Keratinocyte (primary cell): Measurements from ENCODE around the gene ANKS1A. TPM values are rescaled to one million over a fixed set of nuclear protein-coding genes. Genes with fewer than 3 reads are reported as not detected.

Experiments
- DNase-seq: peaks from one replicate; pipeline ENCODE4 v3.0.0-alpha.2; 2011; ENCODE audit warnings: low read depth, missing footprints, low spot score
- FAIRE-seq: peaks from 2 replicates; lab custom pipeline; 2011; peaks lifted over from hg19 to GRCh38; lab: Jason Lieb, UNC
- H2AFZ ChIP-seq: 2 replicates; pipeline ENCODE4 v1.6.0; 2012; ENCODE audit warnings: low read length, control low read depth, inconsistent platforms; ENCODE audit not compliant: control insufficient read depth
- H3K27ac ChIP-seq: 2 replicates; pipeline ENCODE4 v1.5.1; 2011; ENCODE audit warnings: low read length; ENCODE audit not compliant: control insufficient read depth, insufficient read depth
- H3K27me3 ChIP-seq: 3 replicates; pipeline ENCODE4 v1.6.0; 2011; ENCODE audit warnings: low read length; ENCODE audit not compliant: control insufficient read depth, insufficient read depth; ENCODE audit errors: extremely low read depth
- H3K36me3 ChIP-seq, 2 experiments: 2 replicates in 1 of 2; 3 replicates in 1 of 2; pipeline ENCODE4 v1.5.1; 2011; ENCODE audit warnings: low read length in 2 of 2, mild to moderate bottlenecking in 1 of 2; ENCODE audit not compliant: control insufficient read depth in 2 of 2, insufficient read depth in 2 of 2; ENCODE audit errors: extremely low read depth in 1 of 2
- H3K4me1 ChIP-seq: 3 replicates; pipeline ENCODE4 v1.5.1; 2011; ENCODE audit warnings: low read length; ENCODE audit not compliant: control insufficient read depth, insufficient read depth; ENCODE audit errors: extremely low read depth
- H3K4me2 ChIP-seq: 3 replicates; pipeline ENCODE4 v1.6.0; 2011; ENCODE audit warnings: low read depth, low read length; ENCODE audit not compliant: control insufficient read depth, insufficient read depth; ENCODE audit errors: extremely low read depth
- H3K4me3 ChIP-seq, 3 experiments: fragments of 200-600 bp in 1 of 3; sonication (generic) in 1 of 3; 2 replicates in 2 of 3; 3 replicates in 1 of 3; pipeline ENCODE4 v1.5.1; 2011 to 2016; ENCODE audit warnings: low read length in 3 of 3, mild to moderate bottlenecking in 3 of 3, control low read depth in 2 of 3, inconsistent platforms in 1 of 3, low read depth in 1 of 3, mixed read lengths in 1 of 3, mixed run types in 1 of 3, moderate library complexity in 1 of 3; ENCODE audit not compliant: control insufficient read depth in 2 of 3, insufficient read depth in 2 of 3; ENCODE audit errors: extremely low read depth in 1 of 3
- H3K79me2 ChIP-seq: 2 replicates; pipeline ENCODE4 v1.6.0; 2012; ENCODE audit warnings: low read length; ENCODE audit not compliant: control insufficient read depth, insufficient read depth
- H3K9ac ChIP-seq: 3 replicates; pipeline ENCODE4 v1.6.0; 2011; ENCODE audit warnings: low read length; ENCODE audit not compliant: control insufficient read depth, insufficient read depth; ENCODE audit errors: extremely low read depth
- H3K9me1 ChIP-seq: 3 replicates; pipeline ENCODE4 v1.6.0; 2011; ENCODE audit warnings: low read length; ENCODE audit not compliant: control insufficient read depth, insufficient read depth; ENCODE audit errors: extremely low read depth
- H3K9me3 ChIP-seq: 2 replicates; pipeline ENCODE4 v1.5.1; 2012; ENCODE audit warnings: low read depth, low read length; ENCODE audit not compliant: control insufficient read depth
- H4K20me1 ChIP-seq: 3 replicates; pipeline ENCODE4 v1.6.0; 2011; ENCODE audit warnings: low read length; ENCODE audit not compliant: control insufficient read depth, insufficient read depth; ENCODE audit errors: extremely low read depth
- EZH2 ChIP-seq: IDR thresholded peaks from one replicate; pipeline ENCODE4 v1.6.1; 2012; ENCODE audit warnings: inconsistent platforms, mild to moderate bottlenecking, low read length, moderate library complexity
- dilution Hi-C: fragments of 300-500 bp; cut with MboI; formaldehyde crosslinking; loops from one replicate; pipeline ENCODE4 v1.7.0; 2020; ENCODE audit warnings: low sequenced_read_pairs; ENCODE audit not compliant: extremely low pct_ligation_motif_present
- polyA plus RNA-seq, 5 experiments: library from polyadenylated mRNA; depleted of rRNA in 3 of 5; stranded (reverse) in 3 of 5; stranded (forward) in 1 of 5; unstranded in 1 of 5; fragments of >200 nt; gene quantifications; 1 replicate in 1 of 5; 2 replicates in 3 of 5; 3 replicates in 1 of 5; pipeline versions ENCODE4 v1.2.1 to v1.2.3, GENCODE V29; 2011 to 2012; ENCODE audit warnings: missing spikeins in 2 of 5, low read depth in 1 of 5, low replicate concordance in 1 of 5
- TF ChIP-seq, protein P1 (sequence below), 3 experiments: IDR thresholded peaks in 1 of 3; conservative IDR thresholded peaks in 1 of 3; optimal IDR thresholded peaks in 1 of 3; 2 replicates in 2 of 3; 3 replicates in 1 of 3; pipeline versions ENCODE3 to v1.5.1; 2011; ENCODE audit warnings: low read length in 3 of 3, mild to moderate bottlenecking in 3 of 3, moderate library complexity in 2 of 3, control low read depth in 1 of 3, inconsistent platforms in 1 of 3; ENCODE audit not compliant: insufficient read depth in 2 of 3; ENCODE audit errors: extremely low read depth in 1 of 3

The ANKS1A gene
- polyA plus RNA-seq, 1 donor (not counting 4 experiments of a cell fraction or from before 2014, with no cell fraction given): 8.6 TPM

DNA sequence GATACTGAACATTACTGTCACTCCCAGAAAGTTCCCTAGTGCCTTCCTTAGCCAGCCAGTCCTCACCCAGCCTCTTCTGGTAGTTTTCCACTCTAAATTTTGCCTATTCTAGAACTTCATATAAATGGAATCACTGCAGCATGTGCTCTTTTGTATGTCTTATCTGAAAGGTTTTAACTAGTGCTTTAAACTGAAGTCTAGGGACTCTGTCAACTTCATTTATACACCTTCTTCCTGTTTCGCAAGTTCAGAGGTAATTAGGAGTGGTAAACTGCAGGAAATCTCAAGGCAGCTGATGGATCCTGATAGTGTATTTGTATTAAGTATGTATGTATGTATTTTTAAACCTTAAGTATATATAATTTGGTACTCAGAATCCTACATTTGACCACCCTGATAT lies 157.8 kb downstream of the ANKS1A start:
- TF ChIP-seq, protein P1, sequence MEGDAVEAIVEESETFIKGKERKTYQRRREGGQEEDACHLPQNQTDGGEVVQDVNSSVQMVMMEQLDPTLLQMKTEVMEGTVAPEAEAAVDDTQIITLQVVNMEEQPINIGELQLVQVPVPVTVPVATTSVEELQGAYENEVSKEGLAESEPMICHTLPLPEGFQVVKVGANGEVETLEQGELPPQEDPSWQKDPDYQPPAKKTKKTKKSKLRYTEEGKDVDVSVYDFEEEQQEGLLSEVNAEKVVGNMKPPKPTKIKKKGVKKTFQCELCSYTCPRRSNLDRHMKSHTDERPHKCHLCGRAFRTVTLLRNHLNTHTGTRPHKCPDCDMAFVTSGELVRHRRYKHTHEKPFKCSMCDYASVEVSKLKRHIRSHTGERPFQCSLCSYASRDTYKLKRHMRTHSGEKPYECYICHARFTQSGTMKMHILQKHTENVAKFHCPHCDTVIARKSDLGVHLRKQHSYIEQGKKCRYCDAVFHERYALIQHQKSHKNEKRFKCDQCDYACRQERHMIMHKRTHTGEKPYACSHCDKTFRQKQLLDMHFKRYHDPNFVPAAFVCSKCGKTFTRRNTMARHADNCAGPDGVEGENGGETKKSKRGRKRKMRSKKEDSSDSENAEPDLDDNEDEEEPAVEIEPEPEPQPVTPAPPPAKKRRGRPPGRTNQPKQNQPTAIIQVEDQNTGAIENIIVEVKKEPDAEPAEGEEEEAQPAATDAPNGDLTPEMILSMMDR (optimal IDR thresholded peaks at IDR 0.05 in 1 of 3, IDR thresholded peaks at IDR 0.05 in 1 of 3, conservative IDR thresholded peaks at IDR 0.05 in 1 of 3; ENCODE audit: extremely low read depth in 1 of 3, insufficient read depth in 2 of 3, low read length in 3 of 3): no peak
- TF ChIP-seq EZH2: no peak
- FAIRE-seq: no peak

DNA sequence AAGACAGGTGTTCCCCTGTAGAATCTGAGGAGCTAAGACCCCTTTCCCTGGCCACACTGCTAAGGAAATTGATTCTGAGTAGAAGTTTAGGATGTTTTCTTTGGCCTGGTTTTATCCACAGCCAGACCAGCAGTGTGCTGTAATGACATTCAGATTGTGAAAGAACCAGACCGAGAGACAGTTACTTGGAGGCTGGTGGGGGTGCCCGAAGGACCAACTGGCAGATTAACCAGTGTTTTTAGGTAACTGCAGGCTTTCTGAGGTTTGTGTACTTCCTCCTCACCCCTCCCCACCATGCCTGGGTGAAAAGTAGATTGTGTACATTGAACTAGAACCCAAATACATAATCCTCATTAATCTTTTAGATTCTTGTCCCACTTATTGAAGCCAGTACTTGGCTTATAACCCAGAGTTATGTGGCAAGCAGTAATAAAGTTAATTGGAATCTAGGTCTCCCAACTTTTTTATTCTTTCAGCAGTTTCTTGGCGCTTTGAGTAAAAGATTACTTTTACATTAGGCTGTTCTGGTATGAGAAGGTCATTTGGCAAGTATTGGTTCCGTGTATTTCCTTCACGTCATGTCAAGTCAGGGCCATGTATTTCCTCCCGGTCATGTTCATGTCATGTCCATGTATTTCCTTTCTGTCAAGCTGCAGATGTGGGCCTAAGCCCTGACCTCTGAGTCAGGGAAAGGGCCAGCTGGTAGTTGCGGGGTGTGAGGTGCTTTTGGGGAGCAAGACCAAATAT lies 158.4 kb downstream of the ANKS1A start:
- FAIRE-seq (no peak), DNase-seq (no peak)
- Histone ChIP-seq H3K36me3 (peaks cover 2 to 3% of the 10 kb centered on the region in 2 experiments), H3K4me3 (no peak overlapping the region), H3K9ac (no peak overlapping the region), H3K9me3 (no peaks in the 10 kb centered on the region), H2AFZ (no peak overlapping the region), H3K4me1 (peaks cover 24% of the 10 kb centered on the region), H3K9me1 (no peaks in the 10 kb centered on the region), H3K27ac (no peak overlapping the region), H4K20me1 (no peaks in the 10 kb centered on the region), H3K27me3 (no peaks in the 10 kb centered on the region), H3K4me2 (no peak overlapping the region), H3K79me2 (no peaks in the 10 kb centered on the region)
- no peak for TF ChIP-seq EZH2
- TF ChIP-seq, protein P1 (optimal IDR thresholded peaks at IDR 0.05 in 1 of 3, IDR thresholded peaks at IDR 0.05 in 1 of 3, conservative IDR thresholded peaks at IDR 0.05 in 1 of 3; ENCODE audit: extremely low read depth in 1 of 3, insufficient read depth in 2 of 3, low read length in 3 of 3): no peak
- dilution Hi-C loops: no loop called here

More for the DNA sequence above, 157.8 kb downstream of the ANKS1A start:
- H3K79me2 ChIP-seq: no peaks in the 10 kb centered on the region
- H4K20me1 ChIP-seq: no peaks in the 10 kb centered on the region
- H3K27ac ChIP-seq: no peak overlapping the region
- peaks cover 2 to 4% of the 10 kb centered on the region in 2 experiments for H3K36me3 ChIP-seq
- H3K4me3 ChIP-seq: no peak overlapping the region
- no peak overlapping the region for H2AFZ ChIP-seq
- no peaks in the 10 kb centered on the region for H3K9me3 ChIP-seq
- H3K4me2 ChIP-seq: no peak overlapping the region
- no peaks in the 10 kb centered on the region for H3K9me1 ChIP-seq
- no peak overlapping the region for H3K9ac ChIP-seq
- DNase-seq: no peak
- H3K27me3 ChIP-seq: no peaks in the 10 kb centered on the region
- dilution Hi-C loops: no loop called here
- H3K4me1 ChIP-seq: peaks cover 24% of the 10 kb centered on the region
